GM12891 (cell line): ENCODE data around the gene MAGT1.

Experiments
- POLR2A ChIP-seq: IDR thresholded peaks from 2 replicates; pipeline ENCODE4 v1.6.1; 2011; ENCODE audit warnings: low read depth, low read length, control low read depth
- POLR2AphosphoS5 ChIP-seq: IDR thresholded peaks from 2 replicates; pipeline ENCODE4 v1.6.1; 2011; ENCODE audit warnings: low read depth, low read length, control low read depth
- TAF1 ChIP-seq: IDR thresholded peaks from 2 replicates; pipeline ENCODE4 v1.6.1; 2011; ENCODE audit warnings: low read depth, low read length, control low read depth

- TF ChIP-seq TAF1 = no peak
- no peak for TF ChIP-seq POLR2A
- no peak for TF ChIP-seq POLR2AphosphoS5
Measured at GRCh38 chrX:77875372-77875771, 19.9 kb downstream of the MAGT1 start.
